H9 (cell line): ENCODE results near the gene ALX4. TPM values are rescaled to one million over a fixed set of nuclear protein-coding genes. Genes with fewer than 3 reads are reported as not detected.

Source experiments
- DNase-seq: peaks from one replicate; pipeline ENCODE4 v3.0.0-alpha.2; 2017
- H2AFZ ChIP-seq: one replicate; pipeline ENCODE4 v1.6.1; 2013; ENCODE audit warnings: mild to moderate bottlenecking, low read length, control low read depth, moderate library complexity
- H2AK5ac ChIP-seq: 2 replicates; pipeline ENCODE4 v1.6.1; 2013; ENCODE audit warnings: low read length, control low read depth, mixed read lengths; ENCODE audit not compliant: insufficient read length
- H2BK120ac ChIP-seq: one replicate; pipeline ENCODE4 v1.6.1; 2013; ENCODE audit warnings: low read depth, mild to moderate bottlenecking, low read length, control low read depth, inconsistent platforms; ENCODE audit not compliant: poor library complexity, severe bottlenecking
- H2BK12ac ChIP-seq: 2 replicates; pipeline ENCODE4 v1.6.1; 2013; ENCODE audit warnings: low read length, control low read depth, mixed read lengths, low read depth; ENCODE audit not compliant: insufficient read length
- H2BK15ac ChIP-seq: 2 replicates; pipeline ENCODE4 v1.6.1; 2013; ENCODE audit warnings: low read depth, low read length, control low read depth
- H2BK20ac ChIP-seq: one replicate; pipeline ENCODE4 v1.6.1; 2013; ENCODE audit warnings: low read depth, mild to moderate bottlenecking, low read length, control low read depth, inconsistent platforms; ENCODE audit not compliant: poor library complexity, severe bottlenecking
- H2BK5ac ChIP-seq: 2 replicates; pipeline ENCODE4 v1.6.1; 2013; ENCODE audit warnings: low read length, control low read depth, mixed read lengths; ENCODE audit not compliant: insufficient read length
- H3K14ac ChIP-seq: 2 replicates; pipeline ENCODE4 v1.6.1; 2013; ENCODE audit warnings: low read length, control low read depth; ENCODE audit not compliant: insufficient read depth
- H3K18ac ChIP-seq: 2 replicates; pipeline ENCODE4 v1.6.1; 2013; ENCODE audit warnings: low read depth, mild to moderate bottlenecking, mixed read lengths, low read length, control low read depth; ENCODE audit not compliant: insufficient read length
- H3K23ac ChIP-seq: 2 replicates; pipeline ENCODE4 v1.6.1; 2013; ENCODE audit warnings: low read length, control low read depth, mixed read lengths, low read depth; ENCODE audit not compliant: insufficient read length
- H3K23me2 ChIP-seq: 2 replicates; pipeline ENCODE4 v1.6.1; 2013; ENCODE audit warnings: low read depth, mild to moderate bottlenecking, mixed read lengths, low read length, control low read depth; ENCODE audit not compliant: insufficient read length, poor library complexity, severe bottlenecking
- H3K27ac ChIP-seq: 2 replicates; pipeline ENCODE4 v1.5.1; 2013; ENCODE audit warnings: low read length, control low read depth, mixed read lengths, low read depth; ENCODE audit not compliant: insufficient read length
- H3K27me3 ChIP-seq: 2 replicates; pipeline ENCODE4 v1.6.1; 2013; ENCODE audit warnings: low read length, control low read depth, inconsistent platforms; ENCODE audit not compliant: insufficient read depth
- H3K4ac ChIP-seq: 2 replicates; pipeline ENCODE4 v1.6.1; 2013; ENCODE audit warnings: low read depth, mild to moderate bottlenecking, control low read depth, inconsistent platforms, low read length, moderate library complexity
- H3K4me1 ChIP-seq: 2 replicates; pipeline ENCODE4 v1.6.1; 2013; ENCODE audit warnings: low read length, control low read depth, inconsistent platforms; ENCODE audit not compliant: insufficient read depth
- H3K4me2 ChIP-seq: 2 replicates; pipeline ENCODE4 v1.6.1; 2013; ENCODE audit warnings: low read length, control low read depth, mixed read lengths; ENCODE audit not compliant: insufficient read length, insufficient read depth
- H3K56ac ChIP-seq: 2 replicates; pipeline ENCODE4 v1.6.1; 2013; ENCODE audit warnings: low read depth, mild to moderate bottlenecking, mixed read lengths, low read length, control low read depth; ENCODE audit not compliant: insufficient read length
- H3K79me1 ChIP-seq: 2 replicates; pipeline ENCODE4 v1.6.1; 2013; ENCODE audit warnings: low read depth, mild to moderate bottlenecking, moderate library complexity, low read length, control low read depth, inconsistent platforms; ENCODE audit not compliant: insufficient read depth, poor library complexity, severe bottlenecking
- H3K79me2 ChIP-seq: 2 replicates; pipeline ENCODE4 v1.6.1; 2013; ENCODE audit warnings: low read length, control low read depth, inconsistent platforms; ENCODE audit not compliant: insufficient read depth
- H3K9ac ChIP-seq: 2 replicates; pipeline ENCODE4 v1.6.1; 2013; ENCODE audit warnings: low read length, control low read depth, mixed read lengths; ENCODE audit not compliant: insufficient read length; ENCODE audit errors: extremely low read depth
- H3K9me3 ChIP-seq: one replicate; pipeline ENCODE4 v1.6.1; 2013; ENCODE audit warnings: low read depth, low read length, inconsistent platforms; ENCODE audit not compliant: control insufficient read depth
- H3T11ph ChIP-seq: one replicate; pipeline ENCODE4 v1.6.1; 2013; ENCODE audit warnings: mild to moderate bottlenecking, low read length, control low read depth, inconsistent platforms
- H4K20me1 ChIP-seq: one replicate; pipeline ENCODE4 v1.6.1; 2013; ENCODE audit not compliant: control insufficient read depth, insufficient read length, insufficient read depth
- H4K5ac ChIP-seq: 2 replicates; pipeline ENCODE4 v1.6.1; 2013; ENCODE audit warnings: low read depth, mild to moderate bottlenecking, mixed read lengths, low read length, control low read depth; ENCODE audit not compliant: insufficient read length
- H4K8ac ChIP-seq: replicated peaks from 2 replicates; pipeline ENCODE4 v1.6.1; 2013; ENCODE audit warnings: low read length, control low read depth, mixed read lengths, low read depth; ENCODE audit not compliant: insufficient read length
- H4K91ac ChIP-seq: 2 replicates; pipeline ENCODE4 v1.6.1; 2013; ENCODE audit warnings: low read depth, mild to moderate bottlenecking, moderate library complexity, mixed read lengths, low read length, control low read depth; ENCODE audit not compliant: insufficient read length
- H3K27ac Mint-ChIP-seq, 3 experiments: 2 replicates in 2 of 3; 3 replicates in 1 of 3; pipeline ENCODE4 v1.8.0; 2020 to 2021; ENCODE audit warnings: mixed read lengths in 3 of 3, mild to moderate bottlenecking in 1 of 3, moderate library complexity in 1 of 3
- H3K27me3 Mint-ChIP-seq: 2 replicates; pipeline ENCODE4 v1.8.0; 2021; ENCODE audit warnings: low read depth, mild to moderate bottlenecking, moderate library complexity, mixed read lengths
- H3K36me3 Mint-ChIP-seq, 3 experiments: 2 replicates in 2 of 3; 3 replicates in 1 of 3; pipeline ENCODE4 v1.8.0; 2020 to 2021; ENCODE audit warnings: low read depth in 3 of 3, mixed read lengths in 3 of 3; ENCODE audit not compliant: insufficient read depth in 1 of 3
- H3K4me1 Mint-ChIP-seq, 2 experiments: 2 replicates each; pipeline ENCODE4 v1.8.0; 2020; ENCODE audit warnings: mixed read lengths in 2 of 2
- H3K4me3 Mint-ChIP-seq, 2 experiments: 2 replicates in 1 of 2; 3 replicates in 1 of 2; pipeline ENCODE4 v1.8.0; 2020 to 2021; ENCODE audit warnings: mild to moderate bottlenecking in 2 of 2, mixed read lengths in 2 of 2, moderate library complexity in 1 of 2
- H3K9me3 Mint-ChIP-seq, 2 experiments: 2 replicates in 1 of 2; 3 replicates in 1 of 2; pipeline ENCODE4 v1.8.0; 2020; ENCODE audit warnings: mild to moderate bottlenecking in 2 of 2, mixed read lengths in 2 of 2, moderate library complexity in 1 of 2
- WGBS: extraction: QIAGEN DNeasy Blood & Tissue Kit; methylation state at CpG from one replicate; pipeline ENCODE4 v1.1.7; 2013; ENCODE audit warnings: missing lambda C conversion rate, low lambda C conversion rate, mixed read lengths; ENCODE audit not compliant: insufficient read length; ENCODE audit errors: extremely low coverage; 5-methylcytosine and 5-hydroxymethylcytosine counted together
- total RNA-seq: library from RNA; stranded (reverse); gene quantifications from 2 replicates; pipeline ENCODE4 v1.2.1, GENCODE V29; 2021
- TF ChIP-seq, protein P1 (sequence below): fragments of 200-600 bp; sonication (generic); conservative IDR thresholded peaks from 3 replicates; pipeline ENCODE4 v1.8.0; 2021; ENCODE audit warnings: antibody characterized with exemption, mild to moderate bottlenecking

ALX4 gene
- total RNA-seq, 1 experiment from 2014 or later, result not detected

DNA sequence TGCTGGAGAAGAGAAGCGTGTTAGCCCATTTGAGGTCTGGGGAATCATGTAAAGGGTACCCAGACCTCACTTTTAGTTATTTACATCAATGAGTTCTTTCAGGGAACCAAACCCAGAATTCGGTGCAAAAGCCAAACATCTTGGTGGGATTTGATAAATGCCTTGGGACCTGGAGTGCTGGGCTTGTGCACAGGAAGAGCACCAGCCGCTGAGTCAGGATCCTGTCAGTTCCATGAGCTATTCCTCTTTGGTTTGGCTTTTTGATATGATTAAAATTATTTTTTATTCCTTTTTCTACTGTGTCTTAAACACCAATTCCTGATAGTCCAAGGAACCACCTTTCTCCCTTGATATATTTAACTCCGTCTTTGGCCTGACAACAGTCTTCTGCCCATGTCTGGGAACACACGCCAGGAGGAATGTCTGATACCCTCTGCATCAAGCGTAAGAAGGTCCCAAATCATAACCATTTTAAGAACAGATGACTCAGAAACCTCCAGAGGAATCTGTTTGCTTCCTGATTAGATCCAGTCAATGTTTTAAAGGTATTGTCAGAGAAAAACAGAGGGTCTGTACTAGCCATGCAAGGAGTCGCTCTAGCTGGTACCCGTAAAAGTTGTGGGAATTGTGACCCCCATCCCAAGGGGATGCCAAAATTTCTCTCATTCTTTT is 65.2 kb downstream of the ALX4 start:
- TF ChIP-seq, protein P1, sequence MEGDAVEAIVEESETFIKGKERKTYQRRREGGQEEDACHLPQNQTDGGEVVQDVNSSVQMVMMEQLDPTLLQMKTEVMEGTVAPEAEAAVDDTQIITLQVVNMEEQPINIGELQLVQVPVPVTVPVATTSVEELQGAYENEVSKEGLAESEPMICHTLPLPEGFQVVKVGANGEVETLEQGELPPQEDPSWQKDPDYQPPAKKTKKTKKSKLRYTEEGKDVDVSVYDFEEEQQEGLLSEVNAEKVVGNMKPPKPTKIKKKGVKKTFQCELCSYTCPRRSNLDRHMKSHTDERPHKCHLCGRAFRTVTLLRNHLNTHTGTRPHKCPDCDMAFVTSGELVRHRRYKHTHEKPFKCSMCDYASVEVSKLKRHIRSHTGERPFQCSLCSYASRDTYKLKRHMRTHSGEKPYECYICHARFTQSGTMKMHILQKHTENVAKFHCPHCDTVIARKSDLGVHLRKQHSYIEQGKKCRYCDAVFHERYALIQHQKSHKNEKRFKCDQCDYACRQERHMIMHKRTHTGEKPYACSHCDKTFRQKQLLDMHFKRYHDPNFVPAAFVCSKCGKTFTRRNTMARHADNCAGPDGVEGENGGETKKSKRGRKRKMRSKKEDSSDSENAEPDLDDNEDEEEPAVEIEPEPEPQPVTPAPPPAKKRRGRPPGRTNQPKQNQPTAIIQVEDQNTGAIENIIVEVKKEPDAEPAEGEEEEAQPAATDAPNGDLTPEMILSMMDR, result no peak
- Histone ChIP-seq H4K8ac (no peak overlapping the region), H2AK5ac (no peak overlapping the region), H3K14ac (no peak overlapping the region), H3K4me1 (peaks cover 13% of the 10 kb centered on the region; the same call in 1 of the 2 replicates), H2AFZ (no peak overlapping the region), H3K27me3 (no peaks in the 10 kb centered on the region), H3K79me1 (no peaks in the 10 kb centered on the region), H4K91ac (peak overlapping the region; percentile 0), H3K23me2 (no peaks in the 10 kb centered on the region), H2BK12ac (peak overlapping the region; percentile 7), H3K23ac (no peak overlapping the region), H4K5ac (no peak overlapping the region), H3K18ac (no peak overlapping the region), H3K4ac (no peak overlapping the region; the same call in 1 of the 2 replicates), H2BK120ac (no peak overlapping the region), H2BK20ac (peak overlapping the region; percentile 95), H2BK5ac (no peak overlapping the region), H3K4me2 (no peak overlapping the region), H3K79me2 (no peaks in the 10 kb centered on the region), H2BK15ac (no peak overlapping the region), H4K20me1 (no peaks in the 10 kb centered on the region), H3T11ph (no peak overlapping the region), H3K56ac (no peak overlapping the region), H3K9me3 (no peaks in the 10 kb centered on the region), H3K27ac (no peak overlapping the region), H3K9ac (no peak overlapping the region)
- DNase-seq, result no peak
- peaks cover 36 to 45% of the 10 kb centered on the region in 2 experiments for H3K4me1 Mint-ChIP-seq
- H3K4me3 Mint-ChIP-seq, result no peak overlapping the region
- no CpG with 5 or more reads among the region's 8 CpGs for whole genome bisulfite sequencing
- no peaks in the 10 kb centered on the region for H3K27me3 Mint-ChIP-seq
- H3K27ac Mint-ChIP-seq, result peak overlapping the region in 2 of 3 experiments; percentile 94 to 98; a peak in 5 of 7 replicates
- H3K9me3 Mint-ChIP-seq, result no peaks in the 10 kb centered on the region
- peaks cover 7 to 24% (median 11%) of the 10 kb centered on the region in 3 experiments; a peak in 6 of 7 replicates for H3K36me3 Mint-ChIP-seq
